ENCODE results near the gene EPHB2.
"Not testable (repeated sequence)": the region's sequence is repeated elsewhere in the genome, so short reads cannot be mapped to it uniquely, and the experiment has no call there.

GRCh38 chr1:22843441-22844183 is 133.0 kb downstream of the EPHB2 start:
- not testable (repeated sequence) for TF ChIP-seq POLR2A, CTCF (IDR thresholded peaks at IDR 0.05)
